GM08714 (cell line): ENCODE measurements around the gene SLC27A2.

ENCODE experiments used
- H3K4me3 ChIP-seq: fragments of 200-500 bp; sonication (Bioruptor generic); 2 replicates; pipeline ENCODE4 v1.5.1; 2014; ENCODE audit warnings: mild to moderate bottlenecking, low read length, inconsistent platforms
- ZNF274 ChIP-seq: IDR thresholded peaks from 2 replicates; pipeline ENCODE4 v1.6.1; 2012; ENCODE audit warnings: mild to moderate bottlenecking, low read depth, low read length

The SLC27A2 gene

DNA sequence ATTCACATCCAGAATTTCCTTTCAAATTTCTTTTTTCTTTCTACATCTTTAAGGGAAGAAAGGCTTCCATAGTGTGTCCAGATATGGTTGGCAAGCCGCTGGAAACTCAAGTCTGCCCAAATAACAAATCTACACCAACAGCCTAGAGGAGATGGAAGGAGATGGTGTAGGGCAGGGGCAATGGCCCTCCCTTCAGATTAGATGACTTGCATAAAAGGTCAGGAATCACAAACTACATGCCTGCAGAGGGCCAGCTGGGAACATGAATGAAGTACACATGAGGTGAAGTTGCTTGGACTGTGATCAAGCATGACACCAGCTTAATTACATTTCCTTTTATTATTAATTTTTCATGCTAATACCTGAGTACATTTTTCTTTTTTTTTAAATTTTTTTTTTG is 10.2 kb downstream of the SLC27A2 start:
- no peak for TF ChIP-seq ZNF274
- H3K4me3 ChIP-seq, result no peak overlapping the region

DNA sequence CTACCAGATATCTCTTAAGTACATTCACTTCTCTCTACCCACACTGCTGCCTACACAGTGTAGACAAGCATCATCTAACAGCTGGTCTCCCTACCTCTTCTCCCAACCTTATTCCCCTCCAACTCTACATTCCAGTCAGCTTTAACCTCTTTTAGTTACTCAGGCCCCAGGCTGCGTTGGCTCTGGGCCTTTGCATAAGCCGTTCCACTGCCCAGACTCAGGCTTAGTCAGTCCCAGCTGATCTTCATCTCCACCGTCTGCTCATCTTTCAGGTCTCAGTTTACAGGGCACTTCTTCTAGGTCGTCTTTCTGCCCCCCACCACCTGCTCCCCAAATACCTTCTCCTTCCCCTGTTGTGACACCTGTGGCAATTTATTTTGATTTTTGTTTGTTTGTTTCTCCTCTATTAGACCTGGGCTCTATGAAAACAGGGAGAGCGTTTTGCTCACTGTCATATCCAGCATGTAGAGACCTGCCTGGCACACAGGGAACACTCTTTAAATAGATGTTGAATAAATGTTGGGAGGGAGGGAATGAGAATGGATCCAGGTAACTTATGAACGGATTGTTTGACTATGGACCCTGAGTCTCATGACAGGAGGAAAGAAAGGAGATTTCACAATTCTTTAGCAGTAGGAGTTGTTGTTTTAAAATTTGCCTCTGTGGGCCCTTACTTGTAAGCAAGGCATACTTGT is 11.1 kb downstream of the SLC27A2 start:
- TF ChIP-seq ZNF274, result no peak
- H3K4me3 ChIP-seq, result no peak overlapping the region

DNA sequence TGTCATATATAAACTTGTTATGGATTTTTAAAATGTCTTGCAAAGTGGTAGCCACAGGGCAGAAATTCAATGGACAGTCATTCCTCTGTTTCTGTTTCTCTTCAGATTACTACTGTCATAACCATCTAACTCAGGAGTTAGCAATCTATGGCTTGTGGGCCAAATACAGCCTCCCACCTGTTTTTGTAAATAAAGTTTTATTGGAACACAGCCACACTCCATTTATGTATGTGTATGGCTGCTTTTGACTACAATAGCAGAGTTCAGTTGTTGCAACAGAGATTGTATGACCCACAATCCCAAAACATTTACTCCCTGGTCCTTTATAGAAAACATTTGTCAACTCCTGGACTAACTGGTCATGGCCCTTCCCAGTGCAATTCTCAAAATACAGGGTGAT is 20.0 kb downstream of the SLC27A2 start:
- H3K4me3 ChIP-seq, result no peak overlapping the region
- no peak for TF ChIP-seq ZNF274

DNA sequence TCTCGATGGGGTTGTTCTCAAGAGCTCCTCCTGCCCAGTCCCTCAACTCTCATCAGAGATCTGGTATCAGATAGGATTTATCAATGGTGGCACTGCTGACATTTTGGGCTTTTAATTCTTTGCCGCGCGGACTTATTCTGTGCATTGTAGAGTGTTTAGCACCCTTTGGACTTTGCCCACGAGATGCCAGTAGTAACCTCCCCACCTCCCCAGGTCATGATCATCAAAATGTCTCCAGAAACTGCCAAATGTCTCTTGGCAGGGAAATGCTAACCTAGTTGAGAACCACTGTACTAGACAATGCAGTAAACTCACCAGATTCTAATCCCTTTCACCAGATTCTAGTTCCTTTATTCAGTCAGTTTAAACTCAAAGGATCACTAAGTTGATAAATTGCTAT is 24.0 kb downstream of the SLC27A2 start:
- no peak overlapping the region for H3K4me3 ChIP-seq
- TF ChIP-seq ZNF274, result no peak

DNA sequence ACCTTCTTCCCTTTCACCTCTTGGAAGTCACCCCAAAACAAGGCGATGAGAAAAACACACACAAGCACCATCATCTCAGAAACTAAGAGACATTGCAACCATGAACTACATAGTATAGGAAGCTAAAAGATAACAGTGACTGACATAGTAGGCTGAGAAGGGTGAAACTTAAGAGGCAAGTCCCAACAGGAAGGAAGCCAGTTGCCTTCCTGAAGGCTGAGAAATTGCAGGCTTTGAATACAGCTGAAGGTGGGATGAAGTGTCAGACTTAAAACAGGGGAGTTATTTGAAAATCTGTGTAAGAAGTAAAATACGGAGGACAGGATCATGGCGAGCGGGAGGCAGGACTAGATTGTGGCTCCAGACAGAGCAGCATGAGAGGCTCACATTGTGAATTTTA is 27.8 kb downstream of the SLC27A2 start:
- no peak for TF ChIP-seq ZNF274
- no peak overlapping the region for H3K4me3 ChIP-seq

DNA sequence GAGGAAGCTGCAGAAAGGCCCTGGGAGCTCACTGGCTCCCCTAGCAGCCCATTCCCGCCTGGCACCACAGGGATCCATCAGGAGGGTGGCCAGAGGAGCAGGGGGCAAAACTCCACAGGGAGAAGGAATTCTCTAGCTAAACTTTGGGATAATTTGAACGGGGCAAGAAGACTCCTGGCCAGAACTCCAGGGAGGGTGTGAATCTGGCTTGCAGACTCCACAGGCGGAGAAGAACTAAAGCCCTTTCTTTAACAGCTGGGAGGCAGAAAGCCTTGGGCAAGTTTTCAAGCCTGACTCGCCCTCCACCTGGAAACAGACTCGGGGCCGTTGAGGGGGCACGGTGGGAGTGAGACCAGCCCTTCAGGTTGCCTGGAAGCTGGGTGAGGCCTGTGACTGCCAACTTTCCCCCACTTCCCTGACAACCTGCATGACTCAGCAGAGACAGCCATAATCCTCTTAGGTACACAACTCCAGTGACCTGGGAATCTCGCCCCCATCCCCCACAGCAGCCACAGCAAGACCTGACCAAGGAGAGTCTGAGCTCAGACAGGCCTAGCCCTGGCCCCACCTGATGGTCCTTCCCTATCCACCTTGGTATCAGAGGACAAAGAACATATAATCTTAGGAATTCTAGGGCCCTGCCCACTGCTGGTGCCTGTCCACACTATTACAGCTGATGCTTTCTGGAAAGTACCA is 28.6 kb downstream of the SLC27A2 start:
- TF ChIP-seq ZNF274, result no peak
- H3K4me3 ChIP-seq, result no peak overlapping the region

DNA sequence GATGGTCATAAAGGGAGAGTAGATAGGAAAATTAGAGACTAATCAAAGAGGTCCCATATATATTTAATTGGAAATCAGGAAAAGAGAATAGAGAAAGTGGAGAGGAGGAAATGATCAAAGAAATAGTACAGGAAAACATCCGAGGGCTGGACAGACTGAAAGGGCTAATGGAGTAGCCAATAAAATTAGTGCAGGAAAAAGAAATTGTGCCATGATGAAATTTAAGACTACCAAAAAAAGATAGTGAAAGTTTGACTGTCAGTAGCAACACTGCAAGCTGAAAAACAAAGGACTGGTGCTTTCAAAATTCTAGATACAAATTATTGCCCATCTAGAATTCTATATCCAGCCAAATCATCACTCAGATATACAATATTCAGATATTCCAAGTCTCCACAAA is 36.3 kb downstream of the SLC27A2 start:
- no peak for TF ChIP-seq ZNF274
- no peak overlapping the region for H3K4me3 ChIP-seq

DNA sequence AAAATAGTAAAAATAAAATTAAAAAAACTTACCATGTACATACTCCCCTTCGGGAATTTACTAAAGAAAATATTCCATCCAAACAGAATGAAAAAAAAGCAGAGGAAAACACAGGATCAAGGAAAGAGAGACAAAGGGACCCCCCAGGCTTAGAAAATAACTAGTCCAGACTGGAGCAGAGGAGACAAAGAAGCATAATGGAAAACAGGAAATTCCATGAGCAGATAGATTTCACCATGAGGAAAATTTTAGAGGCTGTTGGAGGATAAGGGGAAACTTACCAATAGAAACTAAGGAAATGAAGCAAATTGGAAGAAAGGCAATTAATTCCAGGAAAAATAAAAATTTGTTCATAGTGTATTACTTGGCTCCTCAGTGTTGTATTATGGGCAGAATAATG is 36.7 kb downstream of the SLC27A2 start:
- no peak for TF ChIP-seq ZNF274
- no peak overlapping the region for H3K4me3 ChIP-seq

DNA sequence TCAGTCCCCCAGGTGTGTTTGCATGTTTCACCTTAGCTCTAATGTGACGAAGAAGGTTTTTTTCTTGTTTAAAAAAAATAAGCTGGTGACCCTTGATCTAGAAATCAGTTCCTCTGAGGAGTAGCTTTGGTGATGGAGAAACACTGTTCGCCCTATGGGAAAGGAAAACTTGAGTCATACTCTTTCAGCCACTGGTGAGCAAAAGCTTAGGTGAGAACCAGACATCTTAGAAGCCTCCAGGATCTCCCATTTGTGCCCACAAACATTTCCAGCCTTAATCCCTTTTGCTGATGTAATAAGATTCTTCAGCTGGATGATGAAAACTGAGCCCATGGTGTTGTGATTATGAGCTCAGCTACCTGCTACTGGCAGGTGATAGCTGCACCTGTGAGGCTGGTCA is 37.8 kb downstream of the SLC27A2 start:
- TF ChIP-seq ZNF274, result no peak
- H3K4me3 ChIP-seq, result no peak overlapping the region

DNA sequence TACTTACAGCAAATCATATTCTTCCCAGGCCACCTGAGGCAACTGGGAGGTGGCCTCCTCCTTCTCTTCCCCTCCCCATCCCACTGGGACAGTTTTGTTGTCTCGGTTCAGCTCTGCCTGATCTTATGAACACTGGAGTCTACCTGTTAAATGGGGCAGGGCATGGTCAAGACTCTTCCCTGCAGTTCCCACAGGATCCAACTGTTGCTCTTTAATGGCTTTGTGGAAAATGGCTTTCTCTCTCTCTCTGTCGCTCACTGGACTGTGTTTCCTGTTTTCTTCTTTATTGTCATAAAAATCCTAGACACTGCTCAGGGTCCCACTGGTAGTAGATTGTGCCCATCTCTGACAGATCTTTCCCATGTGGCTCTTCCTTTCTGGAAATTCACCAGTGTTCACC is 40.2 kb downstream of the SLC27A2 start:
- no peak overlapping the region for H3K4me3 ChIP-seq
- TF ChIP-seq ZNF274, result no peak

DNA sequence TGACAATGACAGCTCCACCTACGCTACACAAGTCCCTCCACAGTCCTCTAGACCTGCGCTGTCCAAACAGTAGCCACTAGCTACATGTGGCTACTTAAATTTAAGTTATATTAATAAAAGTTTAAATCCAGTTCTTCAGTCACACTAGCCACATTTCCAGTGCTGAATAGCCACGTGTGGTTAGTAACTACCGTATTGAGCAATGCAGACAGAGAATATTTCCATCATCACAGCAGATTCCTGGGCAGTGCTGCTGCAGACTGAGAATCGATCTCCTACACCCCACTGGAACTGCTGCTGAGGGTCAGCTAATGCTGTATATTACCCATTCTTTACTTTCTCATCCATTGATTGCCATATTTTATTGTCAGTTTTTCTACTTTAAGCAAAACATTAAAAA is 42.6 kb downstream of the SLC27A2 start:
- no peak for TF ChIP-seq ZNF274
- H3K4me3 ChIP-seq, result no peak overlapping the region

DNA sequence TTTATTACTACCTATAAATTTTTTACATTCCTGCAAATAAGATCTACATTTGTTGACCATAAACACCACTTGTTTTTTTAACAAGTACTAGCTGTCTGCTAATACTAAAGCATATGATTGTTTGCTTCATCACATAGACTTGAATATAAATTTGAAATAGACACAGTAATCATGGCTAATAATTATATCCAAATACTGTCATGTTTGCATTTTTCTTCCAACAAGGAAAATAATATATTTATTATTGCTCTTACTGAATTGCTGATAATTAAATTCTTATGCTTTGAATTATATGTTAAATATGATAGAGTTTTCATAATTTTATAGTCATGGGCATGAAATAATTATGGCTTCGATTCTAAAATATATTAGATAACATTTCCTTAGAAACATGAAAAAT is 43.1 kb downstream of the SLC27A2 start:
- no peak overlapping the region for H3K4me3 ChIP-seq
- TF ChIP-seq ZNF274, result no peak

DNA sequence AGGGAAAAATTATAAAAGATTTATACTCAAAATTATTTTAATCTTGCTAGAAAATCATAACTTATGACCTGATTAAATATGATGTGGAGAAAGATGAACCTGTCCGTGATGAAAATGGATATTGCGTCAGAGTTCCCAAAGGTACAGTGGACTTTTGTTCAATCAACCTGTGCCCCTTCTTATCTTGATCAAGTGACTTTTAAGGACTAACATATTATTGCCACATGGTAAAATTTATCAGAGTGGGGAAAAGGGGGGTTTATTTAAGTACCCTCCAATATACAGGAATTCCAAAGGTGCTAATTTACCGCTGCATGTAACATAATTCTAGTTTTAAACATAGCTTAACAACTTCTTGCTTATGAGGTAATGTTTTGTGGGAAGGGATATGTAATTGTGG is 43.9 kb downstream of the SLC27A2 start:
- TF ChIP-seq ZNF274, result no peak
- H3K4me3 ChIP-seq, result no peak overlapping the region

DNA sequence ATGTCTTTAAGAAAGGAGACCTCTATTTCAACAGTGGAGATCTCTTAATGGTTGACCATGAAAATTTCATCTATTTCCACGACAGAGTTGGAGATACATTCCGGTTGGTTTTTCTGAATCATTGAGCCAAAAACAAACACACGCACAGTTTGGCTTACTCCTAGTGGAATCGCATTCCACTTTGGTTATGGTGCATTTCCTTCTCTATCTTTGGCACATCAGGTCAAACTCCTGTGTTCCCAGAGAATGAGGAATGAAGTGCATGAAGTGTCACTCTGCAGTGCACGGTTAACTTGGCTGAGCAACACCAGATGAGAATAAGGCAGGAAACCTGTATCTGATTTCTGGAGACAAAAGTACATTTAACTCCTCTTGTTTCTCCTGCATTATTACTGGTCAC is 45.1 kb downstream of the SLC27A2 start:
- TF ChIP-seq ZNF274, result no peak

DNA sequence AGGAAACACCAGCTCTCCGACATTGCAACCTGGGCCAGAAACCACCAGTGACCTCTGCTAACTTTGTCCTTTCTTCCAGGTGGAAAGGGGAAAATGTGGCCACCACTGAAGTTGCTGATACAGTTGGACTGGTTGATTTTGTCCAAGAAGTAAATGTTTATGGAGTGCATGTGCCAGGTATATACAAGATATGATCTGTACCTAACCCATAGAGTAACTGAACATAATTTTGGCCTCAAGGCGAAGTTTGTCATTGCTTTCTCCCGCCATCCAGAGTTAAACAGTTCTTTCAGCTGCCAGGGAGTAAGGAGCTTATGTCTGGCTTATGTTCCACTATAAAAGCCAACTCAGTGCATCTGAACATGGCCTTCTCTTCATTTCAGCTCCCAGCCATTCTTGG is 46.9 kb downstream of the SLC27A2 start:
- no peak for TF ChIP-seq ZNF274

More for the DNA sequence above, 45.1 kb downstream of the SLC27A2 start:
- no peak overlapping the region for H3K4me3 ChIP-seq

DNA sequence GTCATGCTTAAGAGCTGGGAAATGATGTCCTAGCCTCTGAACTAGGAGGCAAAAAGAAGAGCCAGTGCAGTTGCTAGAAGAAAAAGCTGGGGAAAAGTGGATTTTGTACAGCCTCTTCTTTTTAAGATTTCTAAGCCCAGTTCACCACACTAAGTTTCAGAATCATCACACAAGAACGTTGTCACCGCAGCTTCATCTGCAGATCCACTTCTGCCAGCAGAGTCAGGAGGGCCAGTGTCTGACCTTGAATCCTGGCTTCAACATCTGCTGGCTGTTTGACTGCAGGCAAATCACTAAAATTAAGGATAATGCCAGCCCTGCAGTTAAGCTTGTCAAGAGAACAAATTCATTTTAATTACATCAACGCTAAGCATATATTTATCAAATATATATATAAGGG is 47.3 kb downstream of the SLC27A2 start:
- H3K4me3 ChIP-seq, result no peak overlapping the region
- TF ChIP-seq ZNF274, result no peak

More for the DNA sequence above, 46.9 kb downstream of the SLC27A2 start:
- no peak overlapping the region for H3K4me3 ChIP-seq
